GM12874 (cell line): ENCODE data around the gene PPP1R9A.

Experiments
- CTCF ChIP-seq: IDR thresholded peaks from 2 replicates; pipeline ENCODE4 v1.5.1; 2011; ENCODE audit warnings: low read depth, mild to moderate bottlenecking, control low read depth, low read length, moderate library complexity; ENCODE audit not compliant: insufficient read depth

The PPP1R9A gene

GRCh38 chr7:94974423-94974822 is 67.0 kb downstream of the PPP1R9A start:
- no peak for TF ChIP-seq CTCF

GRCh38 chr7:94975336-94975735 is 67.9 kb downstream of the PPP1R9A start:
- no peak for TF ChIP-seq CTCF

DNA sequence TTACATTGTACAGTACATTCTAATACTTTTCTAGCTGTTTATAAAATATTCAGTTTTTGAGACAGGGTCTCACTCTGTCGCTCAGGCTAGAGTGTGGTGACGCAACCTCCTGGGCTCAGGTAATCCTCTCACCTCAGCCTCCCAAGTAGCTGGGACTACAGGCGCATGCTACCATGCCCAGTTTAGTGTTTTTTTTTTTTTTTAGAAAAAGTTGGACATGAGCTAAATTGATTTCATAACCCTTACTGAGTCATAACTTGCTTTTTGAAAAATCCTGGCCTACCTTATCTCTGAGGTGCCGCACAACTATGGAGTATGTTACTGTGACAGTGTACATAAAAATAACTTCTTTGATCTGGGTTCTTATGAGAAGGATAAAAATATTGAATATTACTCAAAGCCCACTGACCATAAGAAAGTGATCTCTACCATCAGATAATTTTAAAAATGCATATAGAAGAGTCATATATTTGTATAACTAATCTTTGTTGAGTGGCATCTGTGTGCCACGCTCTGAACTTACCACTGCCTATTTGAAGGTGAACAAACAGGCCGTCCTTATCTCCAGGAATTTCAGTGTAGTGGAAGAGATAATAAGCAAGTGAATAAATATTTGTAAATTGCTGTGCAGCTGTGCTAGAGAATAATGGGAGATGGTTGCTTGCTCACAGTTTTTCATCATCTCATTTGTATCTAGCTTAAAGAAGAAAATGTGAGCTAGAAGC is 73.2 kb downstream of the PPP1R9A start:
- TF ChIP-seq CTCF: no peak

DNA sequence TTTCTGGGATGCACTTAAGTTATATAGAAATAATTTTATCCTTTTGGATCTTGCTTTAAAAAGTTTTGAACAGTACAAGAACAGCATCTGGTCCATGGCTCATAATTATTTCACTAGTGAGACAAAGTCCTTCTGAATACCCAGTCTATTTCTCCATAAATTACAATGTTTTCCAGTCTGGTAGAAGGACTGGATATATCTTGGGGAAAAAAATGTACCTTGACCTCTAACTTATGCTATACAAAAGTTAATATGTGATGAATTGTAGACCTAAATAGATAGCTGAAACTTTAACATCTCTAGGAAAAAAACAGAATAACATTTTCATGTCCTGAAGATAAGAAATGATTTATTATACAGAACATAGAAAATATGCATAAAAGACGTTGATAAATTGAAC is 88.5 kb downstream of the PPP1R9A start:
- TF ChIP-seq CTCF: no peak

DNA sequence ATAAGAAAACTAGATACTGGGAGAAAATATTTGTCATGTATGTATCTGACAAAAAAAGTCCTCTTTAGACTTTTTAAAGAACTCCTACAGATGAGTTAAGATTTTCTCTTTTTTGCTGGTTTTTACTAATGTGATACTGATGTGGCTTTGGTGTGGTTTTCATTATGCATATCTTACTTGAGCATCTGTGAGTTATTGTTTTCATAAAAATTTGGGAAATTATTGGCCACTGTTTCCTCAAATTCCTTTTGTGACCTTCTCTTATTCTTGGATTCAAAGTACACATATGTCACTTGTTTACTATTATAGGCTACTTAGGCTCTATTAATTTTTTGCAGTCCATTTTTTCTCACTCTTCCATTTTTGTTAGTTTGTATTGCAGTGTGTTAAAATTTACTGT is 89.0 kb downstream of the PPP1R9A start:
- no peak for TF ChIP-seq CTCF

DNA sequence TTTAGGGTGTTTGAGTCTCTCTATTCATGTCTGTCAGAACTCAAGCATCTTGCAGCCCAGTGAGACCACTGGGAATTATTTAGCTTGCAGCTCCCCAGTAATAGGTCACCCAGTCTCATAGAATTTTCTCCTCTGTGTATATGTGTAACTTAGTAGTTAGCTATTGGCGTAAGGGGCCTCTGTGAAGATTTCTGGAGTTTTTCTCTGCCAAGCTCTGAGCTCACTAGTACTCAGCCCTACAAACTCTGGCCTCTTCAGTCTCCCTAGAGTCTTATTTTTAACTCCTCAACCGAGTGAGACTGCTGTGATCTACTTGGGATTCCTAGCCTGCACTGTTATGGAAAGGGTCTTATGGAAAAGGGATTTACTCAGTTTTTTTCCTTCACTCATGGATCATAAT is 90.2 kb downstream of the PPP1R9A start:
- no peak for TF ChIP-seq CTCF

DNA sequence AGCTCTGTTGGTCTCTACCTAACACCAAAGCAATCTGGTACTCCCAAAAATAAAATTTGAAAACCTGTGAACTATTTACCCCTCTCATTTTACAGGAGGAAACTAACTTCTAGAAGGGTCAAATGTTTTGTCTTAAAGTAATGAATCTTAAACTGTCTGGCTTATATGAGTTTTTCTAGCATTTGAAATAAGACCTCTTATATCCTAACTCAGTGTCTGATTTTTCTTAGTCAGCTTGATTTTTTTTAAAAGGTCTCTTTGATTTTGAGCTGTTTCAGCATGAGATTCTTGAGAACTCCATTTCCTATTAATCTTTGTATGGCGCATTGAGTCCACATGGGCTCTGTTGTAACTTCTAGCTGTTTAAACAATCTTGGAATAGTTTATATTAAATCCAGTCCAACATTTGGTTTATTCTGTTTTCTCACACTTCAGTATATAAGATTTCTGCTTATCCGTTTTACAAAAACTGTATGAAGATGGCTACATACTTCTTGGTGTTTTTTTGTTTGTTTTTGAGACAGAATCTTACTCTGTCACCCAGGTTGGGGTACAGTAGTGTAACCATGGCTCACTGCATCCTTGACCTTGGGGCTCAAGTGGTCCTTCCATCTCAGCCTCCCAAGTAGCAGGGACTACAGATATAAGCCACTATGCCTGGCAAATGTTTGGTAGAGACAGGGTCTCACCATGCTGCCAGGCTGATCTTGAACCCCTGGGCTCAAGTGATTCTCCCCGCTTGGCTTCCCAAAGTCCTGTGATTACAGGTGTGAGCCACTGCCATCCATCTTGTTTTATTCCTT is 91.1 kb downstream of the PPP1R9A start:
- TF ChIP-seq CTCF: no peak
